HG02884 (cell line): ENCODE data around the gene PKP1.

Source experiments
- ATAC-seq: cut with Tn5 transposase; IDR thresholded peaks from one replicate; pipeline ENCODE4 v1.9.1; 2021; ENCODE audit warnings: mild to moderate bottlenecking, moderate library complexity; ENCODE audit not compliant: unreplicated experiment

PKP1 gene

GRCh38 chr1:201304126-201304525 is 20.8 kb downstream of the PKP1 start:
- ATAC-seq: no peak

GRCh38 chr1:201305815-201306214 is 22.5 kb downstream of the PKP1 start:
- ATAC-seq: no peak

- no peak for ATAC-seq
These were observed 23.9 kb downstream of the PKP1 start for GRCh38 chr1:201307231-201307630.

- ATAC-seq: no peak
These were observed 24.6 kb downstream of the PKP1 start for GRCh38 chr1:201307760-201308499.

GRCh38 chr1:201309416-201309815 is 26.1 kb downstream of the PKP1 start:
- ATAC-seq: no peak

- no peak for ATAC-seq
These were observed 27.1 kb downstream of the PKP1 start for GRCh38 chr1:201310251-201310985.

GRCh38 chr1:201310986-201311355 is 27.7 kb downstream of the PKP1 start:
- ATAC-seq: no peak

GRCh38 chr1:201311356-201312011 is 28.2 kb downstream of the PKP1 start:
- ATAC-seq: no peak

- no peak for ATAC-seq
These were observed 29.0 kb downstream of the PKP1 start for GRCh38 chr1:201312298-201312697.

- no peak for ATAC-seq
These were observed 29.8 kb downstream of the PKP1 start for GRCh38 chr1:201313086-201313485.

- ATAC-seq: no peak
These were observed 33.2 kb downstream of the PKP1 start for GRCh38 chr1:201316556-201316955.

- ATAC-seq: no peak
These were observed 34.2 kb downstream of the PKP1 start for GRCh38 chr1:201317551-201317950.

GRCh38 chr1:201318504-201319340 is 35.4 kb downstream of the PKP1 start:
- ATAC-seq: no peak

GRCh38 chr1:201319631-201320030 is 36.3 kb downstream of the PKP1 start:
- no peak for ATAC-seq

GRCh38 chr1:201320168-201320788 is 37.0 kb downstream of the PKP1 start:
- no peak for ATAC-seq

- ATAC-seq: no peak
These were observed 38.6 kb downstream of the PKP1 start for GRCh38 chr1:201321826-201322390.

GRCh38 chr1:201322653-201323510 is 39.6 kb downstream of the PKP1 start:
- no peak for ATAC-seq

GRCh38 chr1:201324306-201324705 is 41.0 kb downstream of the PKP1 start:
- ATAC-seq: no peak
